ENCODE data around the gene ARPC4.

DNA sequence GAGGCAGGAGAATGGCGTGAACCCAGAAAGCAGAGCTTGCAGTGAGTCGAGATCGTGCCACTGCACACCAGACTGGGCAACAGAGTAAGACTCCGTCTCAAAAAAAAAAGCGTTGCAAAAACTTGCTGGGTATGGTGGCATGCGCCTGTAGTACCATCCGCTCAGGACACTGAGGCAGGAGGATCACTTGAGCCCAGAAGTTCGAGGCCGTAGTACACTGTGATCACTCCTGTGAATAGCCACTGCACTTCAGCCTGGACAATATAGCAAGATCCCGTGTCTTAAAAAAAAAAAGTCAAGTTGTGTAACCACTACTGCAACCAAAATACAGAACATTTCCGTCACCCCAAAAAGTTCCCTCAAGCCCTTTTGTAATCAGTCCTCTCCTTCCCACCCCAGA, 1.5 kb downstream of the ARPC4 start:
- TF ChIP-seq GLIS3 (CRISPR knock-in tag; IDR thresholded peaks at IDR 0.05) (no peak), ZNF565 (CRISPR knock-in tag; conservative IDR thresholded peaks at IDR 0.05; ENCODE audit: low read depth) (no peak), ARNTL (CRISPR knock-in tag; IDR thresholded peaks at IDR 0.05; ENCODE audit: borderline replicate concordance, low read depth) (no peak), ISL1 (CRISPR knock-in tag; IDR thresholded peaks at IDR 0.05) (no peak), BACH2 (CRISPR knock-in tag; IDR thresholded peaks at IDR 0.05; ENCODE audit: borderline replicate concordance) (no peak)
